ENCODE results near the gene OCEL1. TPM values are rescaled to one million over a fixed set of nuclear protein-coding genes. Genes with fewer than 3 reads are reported as not detected.

Gene OCEL1
- polyA plus RNA-seq, 2 of the 4 experiments (the other 2 are of a cell fraction) = 5.5 to 9.2 TPM

- H3K27ac ChIP-seq = no peak overlapping the region
- no peak overlapping the region for H3K4me3 ChIP-seq
- TF ChIP-seq ELK1 (IDR thresholded peaks at IDR 0.05; ENCODE audit: low read depth, low read length) (no peak), HOXB13 (CRISPR knock-in tag; IDR thresholded peaks at IDR 0.05; ENCODE audit: low read depth) (no peak), BHLHE40 (IDR thresholded peaks at IDR 0.05; ENCODE audit: low read depth, low read length) (no peak), RFX5 (IDR thresholded peaks at IDR 0.05) (no peak), EP300 (IDR thresholded peaks at IDR 0.05) (no peak), HDAC2 (IDR thresholded peaks at IDR 0.05) (no peak), USF2 (IDR thresholded peaks at IDR 0.05) (no peak), FOSL2 (IDR thresholded peaks at IDR 0.05) (no peak), FOSL2 (CRISPR knock-in tag; IDR thresholded peaks at IDR 0.05) (no peak), RAD21 (conservative IDR thresholded peaks at IDR 0.05 in 1 of 2, IDR thresholded peaks at IDR 0.05 in 1 of 2) (no peak), CHD2 (IDR thresholded peaks at IDR 0.05; ENCODE audit: low read length, partially characterized antibody) (no peak), ZNF302 (CRISPR knock-in tag; IDR thresholded peaks at IDR 0.05) (no peak)
- ChIA-PET POLR2A (no interaction called here), CTCF (interaction anchor here (0.7 to 7.1 kb wide), 4 partner anchors 8 to 324 kb away, joined by 3 to 62 read pairs (median 7); partner anchors contain the start of gene USHBP1)
- no peak overlapping the region for H3K4me2 ChIP-seq
- H3K9me3 ChIP-seq = no peaks in the 10 kb centered on the region
- DNase-seq (ENCODE audit: low read depth in 1 of 2, low spot score in 1 of 2) (no peak), FAIRE-seq (no peak), ATAC-seq (no peak)
- no peaks in the 10 kb centered on the region; the same call in 2 of the 3 replicates for H3K4me1 ChIP-seq
- WGBS (ENCODE audit: missing lambda C conversion rate) = 15% methylated on average over 1 of the region's 3 CpGs
These were observed 30.1 kb downstream of the OCEL1 start for GRCh38 chr19:17256130-17256529.

GRCh38 chr19:17259118-17259780 lies 33.2 kb downstream of the OCEL1 start:
- no peak for FAIRE-seq
- no peak for ATAC-seq
- POLR2A ChIA-PET = interaction anchor here (0.7 kb wide), 1 partner anchor 7 kb away, joined by 3 read pairs; no protein-coding TSS in a partner anchor

GRCh38 chr19:17259934-17260333 lies 33.9 kb downstream of the OCEL1 start:
- ChIA-PET CTCF (interaction anchor here (0.6 to 8.0 kb wide), 27 partner anchors 8 to 545 kb away, joined by 3 to 77 read pairs (median 4); partner anchors contain the start of genes ANKLE1, OCEL1 and USE1), POLR2A (no interaction called here)
- Histone ChIP-seq H3K4me3 (no peak overlapping the region), H3K4me2 (no peak overlapping the region), H3K27ac (no peak overlapping the region), H3K9me3 (no peaks in the 10 kb centered on the region), H3K4me1 (no peaks in the 10 kb centered on the region; the same call in 2 of the 3 replicates)
- ATAC-seq (no peak), DNase-seq (ENCODE audit: low read depth in 1 of 2, low spot score in 1 of 2) (no peak), FAIRE-seq (no peak)
- no peak for TF ChIP-seq PHF8 (IDR thresholded peaks at IDR 0.05; ENCODE audit: borderline replicate concordance, low read depth)
- TF ChIP-seq GATA3 (IDR thresholded peaks at IDR 0.05; ENCODE audit: borderline replicate concordance) = no peak
- TF ChIP-seq KDM1A (IDR thresholded peaks at IDR 0.05; ENCODE audit: low read depth) = no peak
- TF ChIP-seq FOSB (CRISPR knock-in tag; IDR thresholded peaks at IDR 0.05) = no peak
- no peak for TF ChIP-seq JUN (IDR thresholded peaks at IDR 0.05)
- no peak for TF ChIP-seq E2F6 (IDR thresholded peaks at IDR 0.05; ENCODE audit: borderline replicate concordance, low read depth)
- no peak for TF ChIP-seq CBX8 (IDR thresholded peaks at IDR 0.05)
- no peak for TF ChIP-seq NFE2L2 (conservative IDR thresholded peaks at IDR 0.05; ENCODE audit: low read length)
- TF ChIP-seq ELK1 (IDR thresholded peaks at IDR 0.05; ENCODE audit: low read depth, low read length) = no peak
- no peak for TF ChIP-seq RAD21 (conservative IDR thresholded peaks at IDR 0.05 in 1 of 2, IDR thresholded peaks at IDR 0.05 in 1 of 2)
- TF ChIP-seq POLR2A (IDR thresholded peaks at IDR 0.05; ENCODE audit: low read length) = no peak
- TF ChIP-seq CEBPB (IDR thresholded peaks at IDR 0.05) = no peak
- TF ChIP-seq SMC3 (IDR thresholded peaks at IDR 0.05) = no peak
- no peak for TF ChIP-seq RARB (CRISPR knock-in tag; IDR thresholded peaks at IDR 0.05)
- WGBS (ENCODE audit: missing lambda C conversion rate) = 17% methylated on average over 1 of the region's 1 CpG

More at GRCh38 chr19:17259118-17259780, 33.2 kb downstream of the OCEL1 start:
- H3K9me3 ChIP-seq = no peaks in the 10 kb centered on the region
- WGBS (ENCODE audit: missing lambda C conversion rate) = 88% methylated on average over 5 of the region's 9 CpGs
- TF ChIP-seq USF2 (IDR thresholded peaks at IDR 0.05) (no peak), HOXA7 (CRISPR knock-in tag; IDR thresholded peaks at IDR 0.05) (no peak), RCOR1 (IDR thresholded peaks at IDR 0.05; ENCODE audit: low read depth, low read length) (no peak), POLR2A (IDR thresholded peaks at IDR 0.05; ENCODE audit: low read length) (no peak), SREBF2 (IDR thresholded peaks at IDR 0.05) (no peak), HEYL (CRISPR knock-in tag; IDR thresholded peaks at IDR 0.05) (no peak), POLR2AphosphoS2 (conservative IDR thresholded peaks at IDR 0.05; ENCODE audit: low read length) (no peak)
- H3K27ac ChIP-seq = no peak overlapping the region
- CTCF ChIA-PET = interaction anchor here (0.6 to 8.0 kb wide), 11 partner anchors 9 to 525 kb away, joined by 3 to 77 read pairs (median 4); partner anchors contain the start of genes ANKLE1 and USE1
- no peaks in the 10 kb centered on the region; the same call in 2 of the 3 replicates for H3K4me1 ChIP-seq
- no peak for DNase-seq (ENCODE audit: low read depth in 1 of 2, low spot score in 1 of 2)
- H3K4me2 ChIP-seq = no peak overlapping the region
- H3K4me3 ChIP-seq = no peak overlapping the region
